ENCODE results near the gene PIPOX. TPM values are rescaled to one million over a fixed set of nuclear protein-coding genes. Genes with fewer than 3 reads are reported as not detected.

PIPOX gene
- total and polyA plus RNA-seq, 7 donors = 0.71 to 20.5 (median 8.7) TPM; not detected in 1

DNA sequence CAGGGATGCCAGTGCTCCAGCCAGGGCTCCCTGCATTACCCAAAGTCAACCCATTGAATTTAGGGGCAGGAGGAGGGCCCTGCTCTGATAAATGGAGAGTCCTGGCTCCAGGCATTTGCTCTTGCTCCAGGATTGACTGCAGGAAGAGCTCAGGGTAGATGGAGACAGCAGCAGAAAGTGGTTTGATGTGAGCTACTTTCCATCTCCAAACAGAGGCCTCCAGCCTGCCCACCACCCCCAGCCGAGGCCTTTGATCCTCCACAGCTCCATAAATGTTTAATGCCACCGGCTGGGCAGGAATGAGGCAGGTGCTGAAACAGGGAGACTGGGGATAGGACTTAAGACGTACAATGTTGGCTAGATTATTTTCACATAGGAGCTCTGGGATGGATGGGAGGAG, 32.8 kb upstream of the PIPOX start:
- DNase-seq = no peak
- intact Hi-C loops (cut with DNase I) = no loop called here
- Histone ChIP-seq H3K9me3 (no peaks in the 10 kb centered on the region), H3K4me1 (peaks cover 0 to 13% (median 11%) of the 10 kb centered on the region in 4 donors), H3K27me3 (peaks cover 7 to 32% (median 9%) of the 10 kb centered on the region in 3 donors), H3K4me3 (no peak overlapping the region), H3K27ac (no peak overlapping the region), H3K36me3 (no peaks in the 10 kb centered on the region)
- TF ChIP-seq POLR2A (IDR thresholded peaks at IDR 0.05) (no peak), POLR2AphosphoS5 (IDR thresholded peaks at IDR 0.05) (no peak), EP300 (IDR thresholded peaks at IDR 0.05) (no peak), CTCF (IDR thresholded peaks at IDR 0.05) (no peak)
- 9 to 21% methylated on average over 3 of the region's 3 CpGs for WGBS, 2 donors

- no peak for TF ChIP-seq CTCF (IDR thresholded peaks at IDR 0.05)
- no peak for TF ChIP-seq POLR2AphosphoS5 (IDR thresholded peaks at IDR 0.05)
- no peak for TF ChIP-seq EP300 (IDR thresholded peaks at IDR 0.05)
- no peak for TF ChIP-seq POLR2A (IDR thresholded peaks at IDR 0.05)
- H3K36me3 ChIP-seq = no peaks in the 10 kb centered on the region
- peaks cover 2 to 27% (median 4%) of the 10 kb centered on the region in 3 donors for H3K27me3 ChIP-seq
- intact Hi-C loops (cut with DNase I) = no loop called here
- H3K27ac ChIP-seq = no peak overlapping the region
- H3K4me3 ChIP-seq = no peak overlapping the region
- no peak for DNase-seq
- WGBS, 2 donors = 57 to 63% methylated on average over 7 of the region's 7 CpGs
- H3K4me1 ChIP-seq = peaks cover 0 to 8% (median 6%) of the 10 kb centered on the region in 4 donors
- no peaks in the 10 kb centered on the region for H3K9me3 ChIP-seq
Measured at GRCh38 chr17:29010586-29010985, 32.4 kb upstream of the PIPOX start.

- 86 to 90% methylated on average over 1 of the region's 1 CpG for WGBS, 2 donors
- Histone ChIP-seq H3K36me3 (no peaks in the 10 kb centered on the region), H3K4me3 (no peak overlapping the region), H3K27ac (no peak overlapping the region), H3K27me3 (peaks cover 0 to 9% (median 0%) of the 10 kb centered on the region in 3 donors), H3K4me1 (no peaks in the 10 kb centered on the region), H3K9me3 (no peaks in the 10 kb centered on the region)
- no peak for DNase-seq
- TF ChIP-seq EP300 (IDR thresholded peaks at IDR 0.05) (no peak), POLR2A (IDR thresholded peaks at IDR 0.05) (no peak), CTCF (IDR thresholded peaks at IDR 0.05) (no peak), POLR2AphosphoS5 (IDR thresholded peaks at IDR 0.05) (no peak)
- intact Hi-C loops (cut with DNase I) = no loop called here
Measured at GRCh38 chr17:29012535-29012934, 30.4 kb upstream of the PIPOX start.

GRCh38 chr17:29014716-29015115, 28.2 kb upstream of the PIPOX start:
- no peaks in the 10 kb centered on the region for H3K36me3 ChIP-seq
- H3K4me3 ChIP-seq = no peak overlapping the region
- H3K27ac ChIP-seq = no peak overlapping the region
- intact Hi-C loops (cut with DNase I) = no loop called here
- peaks cover 0 to 16% (median 1%) of the 10 kb centered on the region in 3 donors for H3K27me3 ChIP-seq
- TF ChIP-seq EP300 (IDR thresholded peaks at IDR 0.05) (no peak), POLR2AphosphoS5 (IDR thresholded peaks at IDR 0.05) (no peak), CTCF (IDR thresholded peaks at IDR 0.05) (no peak), POLR2A (IDR thresholded peaks at IDR 0.05) (no peak)
- no peaks in the 10 kb centered on the region for H3K9me3 ChIP-seq
- peaks cover 0 to 1% (median 0%) of the 10 kb centered on the region in 4 donors for H3K4me1 ChIP-seq
- DNase-seq = no peak
- 67 to 70% methylated on average over 5 of the region's 5 CpGs for WGBS, 2 donors

All from sigmoid colon (tissue), 7 donors.